Hepatocyte (in vitro differentiated cells): ENCODE data around the gene STS. TPM values are rescaled to one million over a fixed set of nuclear protein-coding genes. Genes with fewer than 3 reads are reported as not detected.

Experiments used
- DNase-seq: peaks from one replicate; pipeline ENCODE4 v3.0.0-alpha.2; 2016; ENCODE audit warnings: low spot score
- H2AFZ ChIP-seq: fragments of 200-600 bp; sonication (generic); 2 replicates; pipeline ENCODE4 v1.6.0; 2016; ENCODE audit warnings: antibody characterized with exemption, mild to moderate bottlenecking
- H3K27ac ChIP-seq: fragments of 200-600 bp; sonication (generic); 2 replicates; pipeline ENCODE4 v1.5.1; 2016; ENCODE audit warnings: mild to moderate bottlenecking
- H3K27me3 ChIP-seq: fragments of 200-600 bp; sonication (generic); 2 replicates; pipeline ENCODE4 v1.6.1; 2016
- H3K36me3 ChIP-seq: fragments of 200-600 bp; sonication (generic); replicated peaks from 2 replicates; pipeline ENCODE4 v1.5.1; 2016; ENCODE audit warnings: low read depth; ENCODE audit not compliant: insufficient read depth
- H3K4me1 ChIP-seq: fragments of 200-600 bp; sonication (generic); 2 replicates; pipeline ENCODE4 v1.5.1; 2016; ENCODE audit warnings: mild to moderate bottlenecking, moderate library complexity; ENCODE audit not compliant: insufficient read depth
- H3K4me2 ChIP-seq: fragments of 200-600 bp; sonication (generic); 2 replicates; pipeline ENCODE4 v1.6.0; 2016
- H3K4me3 ChIP-seq: fragments of 200-600 bp; sonication (generic); 2 replicates; pipeline ENCODE4 v1.5.1; 2016; ENCODE audit warnings: mild to moderate bottlenecking
- H3K79me2 ChIP-seq: fragments of 200-600 bp; sonication (generic); 2 replicates; pipeline ENCODE4 v1.6.0; 2017; ENCODE audit warnings: mild to moderate bottlenecking
- H3K9me2 ChIP-seq: fragments of 200-600 bp; sonication (generic); replicated peaks from 2 replicates; pipeline ENCODE4 v1.6.0; 2017; ENCODE audit warnings: mild to moderate bottlenecking; ENCODE audit not compliant: insufficient read depth
- H3K9me3 ChIP-seq: fragments of 200-600 bp; sonication (generic); 2 replicates; pipeline ENCODE4 v1.5.1; 2016; ENCODE audit warnings: low read depth, mild to moderate bottlenecking
- H4K20me1 ChIP-seq: fragments of 200-600 bp; sonication (generic); 2 replicates; pipeline ENCODE4 v1.6.0; 2016; ENCODE audit warnings: mild to moderate bottlenecking; ENCODE audit not compliant: insufficient read depth, poor library complexity, severe bottlenecking
- CTCF ChIP-seq: fragments of 200-600 bp; sonication (generic); IDR thresholded peaks from 2 replicates; pipeline ENCODE4 v1.5.1; 2016; ENCODE audit warnings: antibody characterized with exemption, mild to moderate bottlenecking; ENCODE audit not compliant: poor library complexity
- EZH2 ChIP-seq: fragments of 200-600 bp; sonication (generic); IDR thresholded peaks from 2 replicates; pipeline ENCODE4 v1.6.1; 2016; ENCODE audit warnings: antibody characterized with exemption, mild to moderate bottlenecking, borderline replicate concordance
- EZH2phosphoT487 ChIP-seq: fragments of 200-600 bp; sonication (generic); IDR thresholded peaks from one replicate; pipeline ENCODE4 v1.6.1; 2018; ENCODE audit warnings: antibody characterized with exemption, mild to moderate bottlenecking, low read depth, moderate library complexity; ENCODE audit not compliant: unreplicated experiment, severe bottlenecking
- WGBS: methylation state at CpG from one replicate; pipeline ENCODE4 v1.1.6; 2016; ENCODE audit warnings: low lambda C conversion rate; ENCODE audit errors: missing lambda C conversion rate; 5-methylcytosine and 5-hydroxymethylcytosine counted together
- polyA plus RNA-seq: library from polyadenylated mRNA; unstranded; fragments of >200 nt; fragmentation: Nextera tagmentation; extraction: Ambion mirVana; gene quantifications from 2 replicates; pipeline ENCODE4 v1.2.1, GENCODE V29; 2016
- total RNA-seq: library from RNA; depleted of rRNA; stranded (reverse); fragments of >200 nt; gene quantifications from 2 replicates; pipeline ENCODE4 v1.2.3, GENCODE V29; 2014

Gene STS
- total and polyA plus RNA-seq, 2 experiments from 2014 or later, result 4.4 to 6.5 TPM

- Histone ChIP-seq H3K9me3 (no peaks in the 10 kb centered on the region), H2AFZ (no peak overlapping the region), H3K9me2 (no peaks in the 10 kb centered on the region), H3K4me2 (no peak overlapping the region), H3K4me3 (no peak overlapping the region), H3K27me3 (no peaks in the 10 kb centered on the region), H3K79me2 (no peaks in the 10 kb centered on the region), H4K20me1 (no peaks in the 10 kb centered on the region), H3K36me3 (no peaks in the 10 kb centered on the region), H3K27ac (no peak overlapping the region), H3K4me1 (no peaks in the 10 kb centered on the region)
- TF ChIP-seq EZH2phosphoT487 (no peak), EZH2 (no peak), CTCF (no peak)
- WGBS, result 72% methylated on average over 7 of the region's 7 CpGs
- no peak for DNase-seq
These were observed 6.6 kb downstream of the STS start for GRCh38 chrX:7154041-7154597.

- H3K4me3 ChIP-seq, result no peak overlapping the region
- H4K20me1 ChIP-seq, result no peaks in the 10 kb centered on the region
- H3K27ac ChIP-seq, result no peak overlapping the region
- no peaks in the 10 kb centered on the region for H3K4me1 ChIP-seq
- no peaks in the 10 kb centered on the region for H3K9me3 ChIP-seq
- H2AFZ ChIP-seq, result no peak overlapping the region
- no peaks in the 10 kb centered on the region for H3K27me3 ChIP-seq
- H3K79me2 ChIP-seq, result no peaks in the 10 kb centered on the region
- DNase-seq, result no peak
- H3K4me2 ChIP-seq, result no peak overlapping the region
- no peaks in the 10 kb centered on the region for H3K9me2 ChIP-seq
- TF ChIP-seq EZH2phosphoT487 (no peak), CTCF (no peak), EZH2 (no peak)
- 63% methylated on average over 1 of the region's 1 CpG for WGBS
- H3K36me3 ChIP-seq, result no peaks in the 10 kb centered on the region
These were observed 7.7 kb downstream of the STS start for GRCh38 chrX:7155163-7155562.

GRCh38 chrX:7156879-7157278, 9.4 kb downstream of the STS start:
- TF ChIP-seq EZH2phosphoT487 (no peak), EZH2 (no peak), CTCF (no peak)
- Histone ChIP-seq H3K79me2 (no peaks in the 10 kb centered on the region), H4K20me1 (no peaks in the 10 kb centered on the region), H3K4me3 (no peak overlapping the region), H3K9me3 (no peaks in the 10 kb centered on the region), H3K4me1 (no peaks in the 10 kb centered on the region), H3K27ac (no peak overlapping the region), H3K9me2 (no peaks in the 10 kb centered on the region), H2AFZ (no peak overlapping the region), H3K36me3 (no peaks in the 10 kb centered on the region), H3K4me2 (no peak overlapping the region), H3K27me3 (no peaks in the 10 kb centered on the region)
- 75% methylated on average over 3 of the region's 3 CpGs for WGBS
- DNase-seq, result no peak
